Epithelial cell of proximal tubule (primary cell): ENCODE data around the gene HIVEP3. TPM values are rescaled to one million over a fixed set of nuclear protein-coding genes. Genes with fewer than 3 reads are reported as not detected.

Experiments
- DNase-seq: peaks from one replicate; pipeline ENCODE4 v3.0.0-alpha.2; 2011; ENCODE audit warnings: low read depth
- H3K4me3 ChIP-seq: 2 replicates; pipeline ENCODE4 v1.5.1; 2011; ENCODE audit warnings: low read depth, mild to moderate bottlenecking, low read length
- total RNA-seq: library from RNA; depleted of rRNA; stranded (reverse); fragments of >200 nt; gene quantifications from 2 replicates; pipeline ENCODE4 v1.2.3, GENCODE V29; 2015
- TF ChIP-seq, protein P1 (sequence below): conservative IDR thresholded peaks from 2 replicates; pipeline ENCODE4 v1.5.1; 2012; ENCODE audit warnings: low read depth, mild to moderate bottlenecking, low read length

The HIVEP3 gene
- total RNA-seq, 1 donor from 2014 or later = 3.9 TPM

DNA sequence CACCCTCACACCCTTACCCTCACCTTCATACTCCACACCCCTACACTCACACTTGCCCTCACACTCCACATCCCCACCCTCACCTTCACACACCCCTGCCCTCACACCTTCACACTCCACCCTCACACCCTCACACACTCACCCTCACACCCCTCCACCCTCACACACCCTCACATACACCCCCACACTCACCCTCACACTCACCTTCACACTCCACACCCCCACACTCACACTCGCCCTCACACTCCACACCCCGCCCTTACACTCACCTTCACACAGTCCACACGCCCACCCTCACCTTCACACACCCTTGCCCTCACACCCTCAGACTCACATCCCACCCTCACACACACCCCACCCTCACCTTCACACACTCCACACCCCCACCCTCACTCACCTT lies 390.6 kb downstream of the HIVEP3 start:
- DNase-seq = no peak
- TF ChIP-seq, protein P1, sequence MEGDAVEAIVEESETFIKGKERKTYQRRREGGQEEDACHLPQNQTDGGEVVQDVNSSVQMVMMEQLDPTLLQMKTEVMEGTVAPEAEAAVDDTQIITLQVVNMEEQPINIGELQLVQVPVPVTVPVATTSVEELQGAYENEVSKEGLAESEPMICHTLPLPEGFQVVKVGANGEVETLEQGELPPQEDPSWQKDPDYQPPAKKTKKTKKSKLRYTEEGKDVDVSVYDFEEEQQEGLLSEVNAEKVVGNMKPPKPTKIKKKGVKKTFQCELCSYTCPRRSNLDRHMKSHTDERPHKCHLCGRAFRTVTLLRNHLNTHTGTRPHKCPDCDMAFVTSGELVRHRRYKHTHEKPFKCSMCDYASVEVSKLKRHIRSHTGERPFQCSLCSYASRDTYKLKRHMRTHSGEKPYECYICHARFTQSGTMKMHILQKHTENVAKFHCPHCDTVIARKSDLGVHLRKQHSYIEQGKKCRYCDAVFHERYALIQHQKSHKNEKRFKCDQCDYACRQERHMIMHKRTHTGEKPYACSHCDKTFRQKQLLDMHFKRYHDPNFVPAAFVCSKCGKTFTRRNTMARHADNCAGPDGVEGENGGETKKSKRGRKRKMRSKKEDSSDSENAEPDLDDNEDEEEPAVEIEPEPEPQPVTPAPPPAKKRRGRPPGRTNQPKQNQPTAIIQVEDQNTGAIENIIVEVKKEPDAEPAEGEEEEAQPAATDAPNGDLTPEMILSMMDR = no peak
- no peak overlapping the region for H3K4me3 ChIP-seq

DNA sequence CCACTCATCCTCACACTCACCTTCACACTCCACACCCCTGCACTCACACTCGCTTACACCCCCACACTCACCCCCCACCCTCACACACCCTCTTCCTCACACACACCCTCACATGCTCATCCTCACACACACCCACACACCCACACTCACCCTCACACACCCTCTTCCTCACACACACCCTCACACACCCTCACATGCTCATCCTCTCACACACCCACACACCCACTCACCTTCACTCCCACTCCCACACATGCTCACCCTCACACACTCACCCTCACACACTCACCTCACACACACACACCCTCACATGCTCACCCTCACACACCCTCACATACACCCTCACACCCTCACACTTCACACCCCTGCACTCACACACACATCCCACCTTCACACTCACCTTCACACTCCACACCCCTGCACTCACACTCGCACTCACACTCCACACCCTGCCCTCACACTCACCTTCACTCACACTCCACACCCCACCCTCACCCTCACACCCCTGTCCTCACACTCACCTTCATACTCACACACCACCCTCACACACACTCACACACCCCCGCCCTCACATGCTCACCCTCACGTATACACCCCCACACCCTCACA lies 391.7 kb downstream of the HIVEP3 start:
- no peak overlapping the region for H3K4me3 ChIP-seq
- TF ChIP-seq, protein P1 = no peak
- no peak for DNase-seq

DNA sequence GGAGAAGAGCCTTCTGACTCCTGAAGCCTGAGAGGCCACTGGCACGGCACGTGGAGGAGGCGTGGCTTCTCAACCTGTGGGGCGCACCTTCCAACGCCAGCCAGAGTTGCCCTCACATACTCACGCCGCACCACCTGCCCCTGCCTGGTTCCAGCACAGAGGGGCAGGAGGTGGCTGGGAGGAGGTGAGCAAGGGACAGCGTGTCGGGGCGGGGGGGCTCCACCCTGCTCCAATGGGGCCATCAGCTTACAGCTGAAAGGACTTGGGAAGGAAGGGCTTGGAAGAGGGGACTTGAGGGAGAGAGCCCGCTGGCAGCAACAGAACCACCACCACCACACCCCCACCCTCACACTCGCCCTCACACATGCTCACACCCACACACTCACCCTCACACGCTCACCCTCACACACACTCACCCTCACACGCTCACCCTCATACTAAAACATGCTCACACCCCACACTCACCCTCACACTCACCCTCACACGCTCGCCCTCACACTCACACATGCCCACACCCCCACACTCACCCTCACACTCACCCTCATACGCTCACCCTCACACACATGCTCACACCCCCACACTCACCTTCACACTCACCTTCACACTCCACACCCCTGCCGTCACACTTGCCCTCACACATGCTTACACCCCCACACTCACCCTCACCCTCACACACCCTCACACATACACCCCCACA lies 392.7 kb downstream of the HIVEP3 start:
- no peak for DNase-seq
- no peak overlapping the region for H3K4me3 ChIP-seq
- TF ChIP-seq, protein P1 = no peak

DNA sequence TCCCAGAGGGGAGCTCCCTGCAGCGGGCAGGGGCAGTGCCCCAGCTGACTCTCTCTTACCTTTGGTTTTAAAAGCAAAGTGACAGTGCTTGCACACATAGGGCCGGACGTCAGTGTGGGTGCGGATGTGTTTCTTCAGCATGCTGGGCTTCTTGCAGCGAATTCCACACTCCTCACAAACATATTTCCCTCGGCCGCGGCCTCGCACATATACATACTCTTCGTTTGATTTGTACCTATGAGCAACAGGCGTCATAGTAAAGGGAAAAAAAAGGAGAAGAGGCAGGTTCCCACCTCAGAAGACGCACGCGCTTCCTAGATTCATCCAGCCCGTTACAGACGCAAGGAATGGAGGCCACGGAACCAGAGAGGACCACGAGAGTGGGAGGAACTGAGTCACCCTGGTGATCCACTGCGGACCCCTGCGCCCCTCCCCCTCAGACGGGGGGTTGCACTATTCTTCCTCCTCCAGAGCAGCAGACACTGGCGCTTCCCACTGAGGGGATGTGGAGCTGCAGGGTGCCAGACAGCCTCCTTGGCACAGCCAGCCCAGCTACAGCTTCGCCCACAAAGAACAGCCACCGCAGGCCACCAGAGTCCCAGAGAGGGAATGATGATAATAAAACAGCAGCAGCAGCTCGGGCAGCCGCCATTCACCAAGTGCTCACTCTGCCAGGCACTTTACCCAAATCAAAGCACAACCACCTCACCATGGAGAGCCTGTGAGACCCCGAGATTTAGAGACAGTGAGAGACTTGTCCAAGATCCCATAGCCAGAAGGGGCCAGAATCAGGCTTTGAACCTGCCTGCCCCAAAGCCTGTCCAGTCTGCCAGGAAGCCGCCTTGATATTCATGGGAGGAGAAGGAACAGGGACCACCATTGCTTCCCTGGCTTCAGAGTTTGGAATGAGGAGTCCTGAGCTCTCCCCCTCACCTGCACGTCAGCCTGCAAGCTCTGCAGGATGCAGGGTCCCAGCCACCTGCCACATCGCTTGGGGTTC lies 393.7 kb downstream of the HIVEP3 start:
- no peak for DNase-seq
- H3K4me3 ChIP-seq = no peak overlapping the region
- TF ChIP-seq, protein P1 = no peak

DNA sequence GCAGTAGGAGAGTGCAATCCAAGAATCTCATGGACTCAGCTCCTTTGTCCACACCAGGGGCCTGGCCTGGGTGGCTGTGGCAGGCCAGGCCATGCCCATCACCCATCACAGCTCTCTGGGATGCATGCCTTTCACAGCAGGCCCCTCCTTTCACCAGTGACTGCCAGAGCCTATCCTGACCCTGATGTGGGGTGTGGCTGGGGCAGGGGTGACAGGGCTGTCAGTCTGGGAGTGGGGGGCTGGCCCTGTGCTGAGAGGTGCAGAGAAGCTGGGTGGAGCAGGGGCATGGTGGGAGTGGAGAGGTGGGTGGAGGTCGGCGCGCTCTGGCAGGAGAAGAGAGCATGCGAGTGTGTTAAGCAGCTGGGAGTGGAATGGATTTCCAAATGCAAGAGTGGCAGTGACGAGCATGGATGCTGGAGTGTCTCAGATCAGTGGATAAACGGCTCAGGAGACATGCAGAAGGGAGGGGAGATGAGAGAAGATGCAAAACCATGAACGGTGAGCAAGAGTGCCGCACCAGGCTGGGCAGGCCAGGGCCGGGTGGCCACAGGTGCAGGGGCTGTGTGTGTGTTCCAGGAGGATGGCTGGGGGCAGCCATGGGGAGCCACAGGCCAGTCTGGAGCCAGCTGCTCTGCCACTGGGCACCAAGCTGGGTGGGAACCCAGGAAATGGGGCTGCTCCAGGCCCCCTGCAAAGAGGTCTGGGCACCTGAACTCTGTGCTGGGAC lies 394.6 kb downstream of the HIVEP3 start:
- no peak for DNase-seq
- TF ChIP-seq, protein P1 = no peak
- H3K4me3 ChIP-seq = no peak overlapping the region

DNA sequence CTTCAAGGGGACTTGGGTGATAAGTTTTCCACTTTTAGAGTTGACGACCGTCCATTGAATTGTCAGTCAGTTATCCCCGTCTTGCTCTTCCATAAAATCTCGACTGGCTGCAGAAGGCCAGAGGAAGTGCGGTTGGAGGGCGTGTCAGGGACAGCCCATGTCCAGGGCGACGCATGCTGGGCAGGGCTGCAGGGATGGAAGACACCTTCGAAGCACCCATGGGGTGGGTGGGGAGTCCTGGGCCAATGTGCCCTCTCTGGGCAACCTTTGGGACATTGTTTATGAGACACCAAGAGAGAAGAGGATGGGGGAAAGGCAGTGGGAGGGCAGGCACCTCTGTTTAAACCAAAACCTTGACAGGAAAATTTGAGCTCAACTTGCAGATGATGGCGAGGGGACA lies 395.7 kb downstream of the HIVEP3 start:
- TF ChIP-seq, protein P1 = no peak
- no peak overlapping the region for H3K4me3 ChIP-seq
- DNase-seq = no peak
